ENCODE measurements around the gene ENPP1.

GRCh38 chr6:131937703-131938631 is 130.1 kb downstream of the ENPP1 start:
- TF ChIP-seq EZH2phosphoT487 (IDR thresholded peaks at IDR 0.05; ENCODE audit: insufficient read depth, low read depth) (no peak), EZH2 (IDR thresholded peaks at IDR 0.05; ENCODE audit: insufficient read depth, poor library complexity, severe bottlenecking) (no peak)
